NT2/D1 (cell line): ENCODE data around the gene RNF151.

Source experiments
- SUZ12 ChIP-seq: IDR thresholded peaks from 2 replicates; pipeline ENCODE4 v1.6.1; 2011; ENCODE audit not compliant: insufficient read length, insufficient read depth; ENCODE audit errors: extremely low read depth
- YY1 ChIP-seq: IDR thresholded peaks from 2 replicates; pipeline ENCODE4 v1.6.1; 2011; ENCODE audit not compliant: insufficient read length, insufficient read depth
- ZNF274 ChIP-seq: IDR thresholded peaks from 2 replicates; pipeline ENCODE4 v1.6.1; 2011; ENCODE audit warnings: mild to moderate bottlenecking, low read depth, low read length

DNA sequence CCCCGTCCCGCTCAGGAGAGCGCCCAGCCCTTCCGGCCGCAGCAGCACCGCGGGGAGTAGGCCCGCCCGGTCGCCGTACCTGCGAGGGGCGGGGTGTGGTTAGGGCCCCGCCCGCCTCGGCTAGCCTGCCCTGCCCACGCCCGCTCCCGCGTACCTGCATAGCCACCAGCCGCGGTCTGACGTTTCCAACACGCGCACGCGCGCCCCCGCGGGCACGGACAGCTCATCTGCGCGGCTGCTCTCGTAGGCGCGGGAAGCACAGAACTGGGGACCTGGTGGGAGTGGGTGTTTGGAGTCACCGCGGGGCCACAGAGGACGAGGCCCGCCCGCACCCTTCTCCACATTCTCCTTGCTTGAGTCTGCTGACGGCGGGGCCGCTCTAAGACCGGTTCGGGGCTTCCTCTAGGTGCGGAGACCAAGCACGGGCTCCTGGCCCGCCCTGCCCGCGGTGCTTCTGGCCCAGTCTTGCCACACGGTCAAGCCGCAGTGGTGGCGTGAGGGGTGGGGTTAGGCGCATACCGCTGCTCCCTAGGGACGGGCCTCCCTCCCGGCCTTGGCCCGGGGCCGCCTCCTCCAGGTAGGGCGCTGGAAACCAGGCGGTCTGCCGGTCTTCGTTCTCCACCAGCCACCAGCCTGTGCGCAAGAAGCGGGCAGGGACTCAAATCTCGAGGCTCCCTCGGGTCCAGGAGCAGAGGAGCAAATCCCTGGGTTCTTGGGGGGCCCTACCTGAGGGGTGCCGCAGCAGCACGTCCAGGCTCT, 12.8 kb downstream of the RNF151 start:
- TF ChIP-seq ZNF274 (no peak), YY1 (no peak), SUZ12 (no peak)
